Fibroblast of lung (primary cell): ENCODE measurements around the gene ELMO2. TPM values are rescaled to one million over a fixed set of nuclear protein-coding genes. Genes with fewer than 3 reads are reported as not detected.

Experiments used
- DNase-seq, 2 donors: peaks; one replicate each; pipeline versions ENCODE4 v3.0.0 to v3.0.0-alpha.2; 2010; ENCODE audit warnings: low read depth in 2 of 2
- H2AFZ ChIP-seq: 2 replicates; pipeline ENCODE4 v1.5.1; 2012; ENCODE audit warnings: low read length, control low read depth, inconsistent platforms
- H3K27ac ChIP-seq: 2 replicates; pipeline ENCODE4 v1.5.1; 2011; ENCODE audit warnings: low read length, control low read depth; ENCODE audit not compliant: insufficient read depth
- H3K27me3 ChIP-seq: 2 replicates; pipeline ENCODE4 v1.5.1; 2011; ENCODE audit warnings: mild to moderate bottlenecking, low read length; ENCODE audit not compliant: control insufficient read depth, insufficient read depth
- H3K36me3 ChIP-seq: 2 replicates; pipeline ENCODE4 v1.5.1; 2011; ENCODE audit warnings: low read length; ENCODE audit not compliant: control insufficient read depth, insufficient read depth
- H3K4me1 ChIP-seq: 2 replicates; pipeline ENCODE4 v1.5.1; 2011; ENCODE audit warnings: low read length; ENCODE audit not compliant: control insufficient read depth, insufficient read depth; ENCODE audit errors: extremely low read depth
- H3K4me2 ChIP-seq: 2 replicates; pipeline ENCODE4 v1.5.1; 2011; ENCODE audit warnings: low read length, control low read depth; ENCODE audit not compliant: insufficient read depth; ENCODE audit errors: extremely low read depth
- H3K4me3 ChIP-seq, 4 experiments: fragments of 200-600 bp in 1 of 4; sonication (generic) in 1 of 4; replicated peaks in 1 of 4; 2 replicates each; pipeline ENCODE4 v1.5.1; 2011 to 2016; ENCODE audit warnings: low read length in 4 of 4, low read depth in 3 of 4, mild to moderate bottlenecking in 3 of 4, control low read depth in 2 of 4, inconsistent platforms in 1 of 4, mixed read lengths in 1 of 4; ENCODE audit not compliant: insufficient read depth in 1 of 4; ENCODE audit errors: control extremely low read depth in 1 of 4
- H3K79me2 ChIP-seq: 2 replicates; pipeline ENCODE4 v1.5.1; 2012; ENCODE audit warnings: mild to moderate bottlenecking, low read length, inconsistent platforms; ENCODE audit not compliant: control insufficient read depth, insufficient read depth
- H3K9ac ChIP-seq: 2 replicates; pipeline ENCODE4 v1.5.1; 2011; ENCODE audit warnings: mild to moderate bottlenecking, low read length, control low read depth; ENCODE audit not compliant: insufficient read depth
- H3K9me3 ChIP-seq: 2 replicates; pipeline ENCODE4 v1.5.1; 2012; ENCODE audit warnings: low read depth, low read length; ENCODE audit not compliant: control insufficient read depth, insufficient read depth
- H4K20me1 ChIP-seq: 2 replicates; pipeline ENCODE4 v1.5.1; 2011; ENCODE audit warnings: low read length; ENCODE audit not compliant: control insufficient read depth, insufficient read depth; ENCODE audit errors: extremely low read depth
- CTCF ChIP-seq, 2 donors: IDR thresholded peaks in 1 of 2; conservative IDR thresholded peaks in 1 of 2; 1 replicate in 1 of 2; 2 replicates in 1 of 2; pipeline ENCODE4 v1.5.1; 2011 to 2012; ENCODE audit warnings: low read length in 2 of 2, control low read depth in 1 of 2, inconsistent platforms in 1 of 2, low read depth in 1 of 2, mild to moderate bottlenecking in 1 of 2
- EZH2 ChIP-seq: IDR thresholded peaks from 2 replicates; pipeline ENCODE4 v1.5.1; 2012; ENCODE audit warnings: low read length, control low read depth, mild to moderate bottlenecking; ENCODE audit errors: missing control alignments
- polyA plus RNA-seq, 2 donors: library from polyadenylated mRNA; depleted of rRNA in 1 of 2; stranded (reverse) in 1 of 2; unstranded in 1 of 2; fragments of >200 nt; gene quantifications; 2 replicates each; pipeline ENCODE4 v1.2.1, GENCODE V29; 2011 to 2012; ENCODE audit warnings: missing spikeins in 1 of 2
- total RNA-seq: library from RNA; depleted of rRNA; stranded (reverse); fragments of >200 nt; gene quantifications from 2 replicates; pipeline ENCODE4 v1.2.1, GENCODE V29; 2014

Gene ELMO2
- total and polyA plus RNA-seq, 2 donors (not counting 1 experiment from before 2014, with no cell fraction given), result 33.7 to 43.8 TPM

GRCh38 chr20:46317685-46318177, 88.7 kb downstream of the ELMO2 start:
- no peak for DNase-seq
- no peaks in the 10 kb centered on the region for H3K79me2 ChIP-seq
- TF ChIP-seq CTCF (conservative IDR thresholded peaks at IDR 0.05 in 1 of 2, IDR thresholded peaks at IDR 0.05 in 1 of 2; ENCODE audit: low read depth in 1 of 2, low read length in 2 of 2), result no peak
- no peaks in the 10 kb centered on the region for H3K36me3 ChIP-seq
- H4K20me1 ChIP-seq, result peaks cover 2% of the 10 kb centered on the region
- no peak overlapping the region for H2AFZ ChIP-seq
- no peak overlapping the region for H3K27ac ChIP-seq
- H3K4me2 ChIP-seq, result no peak overlapping the region
- H3K9ac ChIP-seq, result no peak overlapping the region
- peaks cover 53% of the 10 kb centered on the region for H3K27me3 ChIP-seq
- H3K4me3 ChIP-seq, result no peak overlapping the region
- H3K9me3 ChIP-seq, result no peaks in the 10 kb centered on the region
- H3K4me1 ChIP-seq, result no peaks in the 10 kb centered on the region

- no peaks in the 10 kb centered on the region for H3K9me3 ChIP-seq
- H3K4me2 ChIP-seq, result no peak overlapping the region
- TF ChIP-seq EZH2 (no peak), CTCF (conservative IDR thresholded peaks at IDR 0.05 in 1 of 2, IDR thresholded peaks at IDR 0.05 in 1 of 2; ENCODE audit: low read depth in 1 of 2, low read length in 2 of 2) (no peak)
- no peaks in the 10 kb centered on the region for H3K4me1 ChIP-seq
- H3K79me2 ChIP-seq, result no peaks in the 10 kb centered on the region
- no peak overlapping the region for H3K27ac ChIP-seq
- no peak for DNase-seq
- no peak overlapping the region for H2AFZ ChIP-seq
- H3K36me3 ChIP-seq, result no peaks in the 10 kb centered on the region
- no peak overlapping the region for H3K4me3 ChIP-seq
- H4K20me1 ChIP-seq, result peaks cover 2% of the 10 kb centered on the region
- H3K27me3 ChIP-seq, result peaks cover 54% of the 10 kb centered on the region
- H3K9ac ChIP-seq, result no peak overlapping the region
These were observed 89.3 kb downstream of the ELMO2 start for GRCh38 chr20:46316984-46317684.

Other genes starting within 250 kb of the ELMO2 start
- not detected in 2 replicates for gene CDH22, start 98.1 kb downstream of the ELMO2 start, total RNA-seq
- not detected in 2 replicates for gene CDH22, start 98.1 kb downstream of the ELMO2 start, polyA plus RNA-seq
- gene ZNF334, start 106.9 kb upstream of the ELMO2 start, total RNA-seq, result 5.1 and 7.9 TPM in 2 replicates
- gene ZNF334, start 106.9 kb upstream of the ELMO2 start, polyA plus RNA-seq, result 0.99 and 2.2 TPM in 2 replicates
- gene OCSTAMP, start 144.0 kb upstream of the ELMO2 start, total RNA-seq, result not detected in 2 replicates
- not detected in 2 replicates for gene OCSTAMP, start 144.0 kb upstream of the ELMO2 start, polyA plus RNA-seq
- 4.1 and 5.6 TPM in 2 replicates for gene SLC13A3, start 244.8 kb upstream of the ELMO2 start, total RNA-seq
- 2.2 and 2.3 TPM in 2 replicates for gene SLC13A3, start 244.8 kb upstream of the ELMO2 start, polyA plus RNA-seq